ENCODE measurements around the gene SNRPB2.

SNRPB2 gene

DNA sequence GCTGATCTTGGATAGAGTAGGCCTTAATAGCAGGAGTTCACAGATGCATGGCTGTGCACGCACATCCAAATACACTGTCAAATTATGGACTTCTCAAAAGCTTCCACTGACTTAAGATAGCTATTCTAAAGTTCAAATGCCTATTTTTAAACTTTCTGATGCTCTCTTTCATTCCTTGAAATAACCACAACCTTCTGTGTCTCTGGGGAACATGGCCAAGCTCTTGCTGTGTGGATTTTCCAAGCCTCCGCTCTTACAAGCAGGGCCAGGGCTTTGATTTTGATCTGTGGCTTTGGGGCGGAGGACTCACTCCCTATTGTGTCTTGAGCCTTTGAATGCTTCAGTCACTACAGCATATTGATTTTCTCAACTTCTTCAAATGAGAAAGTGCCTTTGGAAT, 35.7 kb upstream of the SNRPB2 start:
- TF ChIP-seq, protein P1, sequence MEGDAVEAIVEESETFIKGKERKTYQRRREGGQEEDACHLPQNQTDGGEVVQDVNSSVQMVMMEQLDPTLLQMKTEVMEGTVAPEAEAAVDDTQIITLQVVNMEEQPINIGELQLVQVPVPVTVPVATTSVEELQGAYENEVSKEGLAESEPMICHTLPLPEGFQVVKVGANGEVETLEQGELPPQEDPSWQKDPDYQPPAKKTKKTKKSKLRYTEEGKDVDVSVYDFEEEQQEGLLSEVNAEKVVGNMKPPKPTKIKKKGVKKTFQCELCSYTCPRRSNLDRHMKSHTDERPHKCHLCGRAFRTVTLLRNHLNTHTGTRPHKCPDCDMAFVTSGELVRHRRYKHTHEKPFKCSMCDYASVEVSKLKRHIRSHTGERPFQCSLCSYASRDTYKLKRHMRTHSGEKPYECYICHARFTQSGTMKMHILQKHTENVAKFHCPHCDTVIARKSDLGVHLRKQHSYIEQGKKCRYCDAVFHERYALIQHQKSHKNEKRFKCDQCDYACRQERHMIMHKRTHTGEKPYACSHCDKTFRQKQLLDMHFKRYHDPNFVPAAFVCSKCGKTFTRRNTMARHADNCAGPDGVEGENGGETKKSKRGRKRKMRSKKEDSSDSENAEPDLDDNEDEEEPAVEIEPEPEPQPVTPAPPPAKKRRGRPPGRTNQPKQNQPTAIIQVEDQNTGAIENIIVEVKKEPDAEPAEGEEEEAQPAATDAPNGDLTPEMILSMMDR (IDR thresholded peaks at IDR 0.05; ENCODE audit: extremely low read depth, missing control alignments): no peak
- no peak for DNase-seq (ENCODE audit: low spot score)

- DNase-seq (ENCODE audit: low spot score): no peak
- TF ChIP-seq, protein P1 (IDR thresholded peaks at IDR 0.05; ENCODE audit: extremely low read depth, missing control alignments): no peak
Observed at GRCh38 chr20:16695628-16696027, 34.2 kb upstream of the SNRPB2 start.

DNA sequence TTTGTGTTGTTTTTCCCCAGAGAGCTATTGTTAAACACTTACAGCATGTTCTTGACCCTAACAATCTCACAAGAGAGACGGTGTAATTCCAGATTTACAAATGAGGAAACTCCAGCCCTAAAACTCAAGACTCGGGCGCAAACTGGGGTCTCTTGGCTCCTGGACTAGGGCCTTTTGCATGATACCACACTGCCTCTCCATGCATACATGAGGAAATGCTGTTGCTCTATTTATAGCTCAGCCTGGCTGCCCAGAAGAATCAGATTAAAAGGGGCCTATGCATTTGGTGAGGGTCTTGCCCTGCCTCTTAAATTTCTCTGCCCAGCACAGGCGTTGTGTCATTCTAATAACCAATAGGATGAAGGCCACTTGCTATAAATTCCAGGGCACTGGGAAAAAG, 30.5 kb upstream of the SNRPB2 start:
- DNase-seq (ENCODE audit: low spot score): no peak

GRCh38 chr20:16701296-16701695, 28.5 kb upstream of the SNRPB2 start:
- DNase-seq (ENCODE audit: low spot score): peak; percentile 28

More for the DNA sequence above, 30.5 kb upstream of the SNRPB2 start:
- TF ChIP-seq, protein P1 (IDR thresholded peaks at IDR 0.05; ENCODE audit: extremely low read depth, missing control alignments): no peak

GRCh38 chr20:16703570-16703969, 26.3 kb upstream of the SNRPB2 start:
- TF ChIP-seq, protein P1 (IDR thresholded peaks at IDR 0.05; ENCODE audit: extremely low read depth, missing control alignments): no peak
- no peak for DNase-seq (ENCODE audit: low spot score)

More at GRCh38 chr20:16701296-16701695, 28.5 kb upstream of the SNRPB2 start:
- TF ChIP-seq, protein P1 (IDR thresholded peaks at IDR 0.05; ENCODE audit: extremely low read depth, missing control alignments): peak; percentile 26

GRCh38 chr20:16707674-16708073, 22.2 kb upstream of the SNRPB2 start:
- TF ChIP-seq, protein P1 (IDR thresholded peaks at IDR 0.05; ENCODE audit: extremely low read depth, missing control alignments): no peak
- DNase-seq (ENCODE audit: low spot score): peak; percentile 8

GRCh38 chr20:16708602-16709001, 21.2 kb upstream of the SNRPB2 start:
- no peak for DNase-seq (ENCODE audit: low spot score)
- TF ChIP-seq, protein P1 (IDR thresholded peaks at IDR 0.05; ENCODE audit: extremely low read depth, missing control alignments): no peak
